NCI-H2107 treated with DMSO at 0.1 percent for 48 hours (cell line): ENCODE measurements around the gene OR6F1.
"Not testable (repeated sequence)": the region's sequence is repeated elsewhere in the genome, so short reads cannot be mapped to it uniquely, and the experiment has no call there.

Experiments
- DNase-seq: peaks from one replicate; lab custom pipeline; 2025; ENCODE audit not compliant: unreplicated experiment; lab: John Stamatoyannopoulos, UW

OR6F1 gene

DNA sequence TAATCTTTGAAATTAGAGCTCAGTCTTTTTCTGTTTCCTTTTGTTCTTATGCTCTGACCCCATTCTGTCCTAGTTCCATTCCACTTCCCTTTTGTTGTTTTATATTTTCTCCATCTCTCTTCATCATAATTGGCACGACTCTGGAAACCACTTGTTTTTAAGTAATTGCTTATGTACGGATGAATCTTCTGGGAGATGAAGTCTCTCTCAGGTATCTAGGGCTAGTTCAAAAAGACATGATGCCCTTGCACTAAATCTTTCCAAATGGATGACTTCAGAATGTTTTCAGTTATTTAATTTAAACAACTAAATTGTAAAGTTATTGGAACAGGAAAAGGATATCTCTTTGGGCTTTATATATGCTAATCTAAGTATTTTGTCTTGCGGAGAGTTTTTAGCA lies at the start of gene OR6F1:
OR6F1 (minus strand) TSS at position 101 of the 400 bp plus-strand sequence. CDS start 3,891 bp downstream, outside the sequence.
- DNase-seq = no peak

DNA sequence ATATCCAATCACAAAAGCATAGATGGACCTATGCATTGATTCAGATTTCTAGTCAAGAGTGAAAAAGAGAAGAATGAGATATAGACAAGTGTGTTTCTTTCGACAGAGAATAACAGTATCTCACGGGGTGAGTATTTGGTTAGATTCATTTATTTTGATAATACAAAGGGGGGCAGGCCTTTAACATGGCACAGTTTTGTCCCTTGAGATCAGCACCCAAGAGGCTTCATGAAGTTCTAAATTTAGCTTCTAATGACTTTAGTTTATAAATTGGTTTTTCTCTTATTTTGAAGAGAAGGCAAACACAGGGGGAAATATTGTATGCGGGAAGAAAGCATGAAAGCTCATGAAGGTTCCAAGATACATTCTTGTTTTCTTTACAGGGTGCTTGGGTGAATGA lies 44.0 kb upstream of the OR6F1 start, which contains the start of gene OR1C1:
OR1C1 (minus strand) TSS at position 101 of the 400 bp plus-strand sequence. CDS start 2,150 bp downstream, outside the sequence.
- no peak for DNase-seq

DNA sequence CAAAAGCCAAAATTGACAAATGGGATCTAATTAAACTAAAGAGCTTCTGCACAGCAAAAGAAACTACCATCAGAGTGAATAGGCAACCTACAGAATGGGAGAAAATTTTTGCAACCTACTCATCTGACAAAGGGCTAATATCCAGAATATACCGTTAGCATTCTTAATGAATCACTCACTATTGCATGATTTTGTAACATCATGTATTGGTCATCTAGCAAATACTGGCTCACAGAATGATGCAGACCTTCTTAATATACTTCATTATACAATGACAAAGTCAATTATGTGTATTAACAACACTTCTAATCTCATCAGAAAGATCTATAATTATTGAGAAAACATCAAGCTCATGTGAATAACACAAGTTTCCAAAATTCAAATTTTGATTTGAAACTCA lies 37.9 kb upstream of the OR6F1 start:
- DNase-seq = not testable (repeated sequence)

DNA sequence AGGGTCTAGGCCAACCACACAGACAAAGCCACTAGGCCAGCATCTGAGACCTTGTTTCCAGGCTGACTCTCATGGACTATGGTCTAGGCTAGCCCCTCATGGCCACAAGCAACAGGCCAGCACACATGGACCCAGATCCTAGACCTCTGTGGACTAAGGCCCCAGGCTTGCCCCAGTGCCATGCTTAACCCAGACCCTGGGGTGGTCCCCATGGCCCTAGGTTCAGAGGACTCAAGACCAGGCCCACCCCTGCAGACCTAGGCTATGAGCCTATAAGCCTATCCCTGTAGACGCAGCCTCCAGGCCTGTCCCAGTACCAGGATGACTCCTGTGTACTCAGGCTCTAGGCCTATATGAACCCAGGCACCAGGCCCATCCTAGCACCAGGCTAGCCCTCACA lies 33.4 kb upstream of the OR6F1 start:
- DNase-seq = no peak

DNA sequence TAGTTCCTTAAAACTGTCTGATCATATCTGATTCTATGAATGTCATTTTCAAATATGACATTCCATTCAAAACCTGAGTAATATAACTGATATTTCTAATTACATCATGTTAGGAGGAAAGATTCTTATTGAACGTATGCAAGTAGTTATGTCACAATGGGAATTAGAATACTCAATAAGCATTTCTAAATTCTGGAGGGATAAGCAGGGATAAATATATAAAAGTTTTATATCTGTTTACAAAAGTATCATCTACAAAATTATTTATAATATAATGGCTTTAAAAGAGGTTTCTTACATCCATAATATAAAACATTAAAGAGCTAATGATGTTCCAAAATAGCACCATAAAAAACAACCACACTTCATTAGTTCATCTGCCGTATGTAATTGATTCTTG lies 31.6 kb upstream of the OR6F1 start, which contains the start of gene OR14A2:
OR14A2 (minus strand) TSS at position 101 of the 400 bp plus-strand sequence.
- no peak for DNase-seq

DNA sequence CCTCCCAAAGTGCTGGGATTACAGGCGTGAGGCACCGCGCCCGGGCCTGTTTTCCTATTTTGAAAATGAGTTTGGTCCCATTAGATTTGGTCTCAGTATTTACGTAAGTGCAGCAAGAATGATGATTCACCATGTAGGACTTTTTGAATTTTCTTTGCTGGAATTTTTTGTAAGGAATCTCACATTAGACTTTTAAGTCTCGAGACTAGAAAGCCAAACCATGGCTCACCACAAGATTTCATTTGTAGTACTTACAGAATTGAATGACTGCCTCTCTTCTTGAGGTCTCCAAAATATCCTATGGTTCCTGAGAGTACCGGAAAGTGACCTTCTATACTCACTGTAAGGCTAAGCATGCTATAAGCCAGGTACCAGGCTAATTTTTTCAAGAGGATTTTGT lies 31.2 kb upstream of the OR6F1 start:
- DNase-seq = no peak

DNA sequence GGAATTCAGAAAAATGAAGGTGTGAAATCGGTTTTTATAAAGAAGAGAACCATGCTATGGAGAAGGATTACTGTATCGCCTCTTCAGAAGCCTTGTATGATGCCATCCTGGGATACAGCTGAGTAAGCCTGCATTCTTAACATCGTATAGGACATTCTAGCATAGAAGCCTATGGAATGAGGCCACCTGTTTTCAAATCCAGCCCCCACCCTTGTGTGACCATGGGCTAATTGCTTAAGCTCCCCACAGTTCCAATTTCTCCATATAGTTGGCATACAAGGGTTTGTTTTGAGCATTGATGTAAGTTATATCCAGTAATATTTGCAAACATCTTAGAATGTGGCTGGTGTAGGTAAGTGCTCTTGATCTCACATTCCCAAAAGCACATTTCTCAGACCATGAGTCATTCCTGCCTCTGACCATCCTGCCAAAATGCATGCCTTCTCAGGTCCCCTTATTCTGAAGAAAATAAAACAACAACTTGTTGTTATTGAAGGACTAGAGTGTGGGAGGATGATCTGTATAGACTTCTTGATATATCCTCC lies 30.0 kb upstream of the OR6F1 start:
- DNase-seq = no peak

DNA sequence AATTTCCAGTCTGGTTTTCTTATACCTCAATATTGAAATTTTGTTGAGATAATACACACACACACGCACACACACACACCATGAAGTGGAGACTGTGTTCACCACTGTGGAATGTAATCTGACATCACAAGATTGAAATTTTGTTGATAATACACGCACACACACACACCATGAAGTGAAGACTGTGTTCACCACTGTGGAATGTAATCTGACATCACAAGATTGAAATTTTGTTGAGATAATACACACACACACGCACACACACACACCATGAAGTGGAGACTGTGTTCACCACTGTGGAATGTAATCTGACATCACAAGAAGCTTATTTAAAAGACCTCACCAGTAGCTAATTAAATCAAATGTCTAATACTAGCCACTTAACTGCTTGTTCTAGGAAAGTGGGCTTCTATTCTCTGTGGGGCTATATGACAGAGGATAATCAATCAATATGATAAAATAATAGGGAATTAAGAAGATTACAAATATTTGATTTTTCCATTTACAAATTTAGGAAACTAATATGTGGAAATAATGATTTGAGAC lies 25.8 kb upstream of the OR6F1 start:
- DNase-seq = not testable (repeated sequence)

DNA sequence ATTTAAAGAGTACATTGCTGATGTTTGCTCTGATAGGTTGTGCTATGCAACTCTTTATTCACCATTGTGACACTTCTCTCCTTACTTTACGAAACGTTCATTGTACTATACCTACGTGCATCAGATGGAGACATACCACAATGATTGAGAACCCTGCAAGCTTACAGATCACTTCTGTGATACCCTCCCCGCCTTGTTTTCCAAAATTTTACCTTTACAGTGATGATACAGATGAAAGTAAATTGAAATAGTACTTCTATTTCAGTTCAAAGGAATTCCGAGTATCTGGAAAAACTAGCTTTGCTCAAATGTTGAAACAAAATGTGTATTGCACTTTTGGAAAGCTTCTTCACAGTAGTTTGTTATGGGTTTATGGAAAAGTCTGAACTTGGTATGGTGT lies 25.3 kb upstream of the OR6F1 start:
- DNase-seq = no peak

DNA sequence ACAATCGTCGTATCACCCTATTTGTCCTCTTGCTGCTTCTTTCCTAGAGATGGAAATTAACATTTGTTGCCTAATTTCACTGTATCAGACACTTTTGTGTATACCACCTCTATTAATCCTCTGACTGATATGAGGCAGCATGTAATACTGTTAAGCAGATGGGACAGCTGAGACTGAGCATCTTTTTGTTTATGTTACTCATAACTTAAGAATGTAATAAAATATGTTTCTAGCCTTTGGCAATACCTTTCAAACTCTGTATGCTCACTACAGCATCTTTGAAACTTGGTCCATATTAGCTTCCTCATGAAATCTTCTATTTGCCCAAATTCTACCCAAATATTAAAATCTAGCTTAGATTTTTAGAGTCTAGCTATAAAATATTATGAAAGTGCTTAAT lies 24.3 kb upstream of the OR6F1 start:
- DNase-seq = no peak

DNA sequence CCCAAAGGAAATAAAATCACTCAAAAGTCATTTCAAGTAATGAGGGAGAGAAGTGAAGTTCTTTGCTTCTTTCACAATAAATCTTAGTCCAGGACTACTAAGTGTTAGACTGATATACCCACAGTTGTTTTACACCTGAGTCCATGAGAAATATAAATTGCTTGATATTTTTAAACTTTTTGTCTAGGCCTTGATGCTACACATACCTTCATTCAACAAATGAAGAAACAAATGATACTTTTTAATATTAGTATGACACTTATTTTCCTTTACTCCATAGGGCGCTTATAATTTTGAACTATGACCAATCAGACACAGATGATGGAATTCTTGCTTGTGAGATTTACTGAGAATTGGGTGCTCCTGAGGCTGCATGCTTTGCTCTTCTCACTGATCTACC lies 21.9 kb upstream of the OR6F1 start, which contains the start of gene OR14K1:
OR14K1 (plus strand) TSS at position 301 of the 400 bp plus-strand sequence; CDS start at position 301, 0 bp downstream.
- no peak for DNase-seq

DNA sequence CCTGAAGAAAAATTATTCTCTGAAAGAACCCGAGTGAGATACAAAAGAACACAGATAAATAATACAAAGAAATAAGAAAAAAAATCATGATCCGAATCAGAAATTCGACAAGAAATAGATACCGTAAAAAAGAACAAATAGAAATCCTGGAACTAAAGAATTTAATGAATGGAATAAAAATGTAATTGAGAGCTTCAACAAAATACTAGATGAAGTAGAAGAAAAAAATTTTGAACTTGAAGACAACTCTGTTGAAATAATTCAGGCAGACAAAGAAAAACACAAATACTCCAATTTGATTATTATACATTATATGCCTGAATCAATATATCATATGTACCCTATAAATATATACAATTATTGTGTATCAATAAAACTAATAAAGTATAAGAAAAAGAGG lies 4.8 kb upstream of the OR6F1 start:
- DNase-seq = no peak

DNA sequence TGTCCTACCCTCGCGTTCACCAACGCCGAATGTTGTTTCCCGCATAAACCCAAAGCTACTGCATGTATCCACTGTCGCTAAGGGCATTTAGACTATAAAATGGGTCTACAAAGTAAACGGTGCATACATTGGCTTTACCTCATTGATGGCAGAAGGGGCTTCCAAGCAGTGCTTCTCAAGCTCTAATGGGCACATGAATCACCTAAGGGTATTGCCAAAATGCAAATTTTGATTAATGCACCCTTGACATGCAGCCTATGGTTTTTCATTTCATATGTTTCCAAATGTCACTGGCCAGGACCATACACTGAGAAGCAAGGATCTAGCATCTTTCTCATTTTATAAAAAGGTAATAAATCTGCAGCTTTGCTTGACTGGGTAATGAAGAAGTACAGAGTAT lies 2.7 kb downstream of the OR6F1 start:
- no peak for DNase-seq

DNA sequence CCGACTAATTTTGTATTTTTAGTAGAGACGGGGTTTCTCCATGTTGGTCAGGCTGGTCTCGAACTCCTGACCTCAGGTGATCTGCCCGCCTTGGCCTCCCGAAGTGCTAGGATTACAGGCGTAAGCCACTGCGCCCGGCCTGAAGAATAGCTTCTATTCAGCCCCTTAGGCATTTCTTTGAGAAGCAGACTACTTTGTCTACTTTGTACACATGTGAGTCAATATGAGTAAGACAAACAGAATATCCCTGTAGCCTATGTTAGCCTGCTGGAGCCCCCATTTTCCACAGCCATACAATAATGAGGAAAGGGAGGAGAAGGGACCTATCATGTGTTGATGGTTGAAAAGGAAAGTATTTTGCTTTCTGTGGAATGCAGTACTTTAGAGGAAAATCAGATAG lies 5.8 kb downstream of the OR6F1 start:
- not testable (repeated sequence) for DNase-seq

DNA sequence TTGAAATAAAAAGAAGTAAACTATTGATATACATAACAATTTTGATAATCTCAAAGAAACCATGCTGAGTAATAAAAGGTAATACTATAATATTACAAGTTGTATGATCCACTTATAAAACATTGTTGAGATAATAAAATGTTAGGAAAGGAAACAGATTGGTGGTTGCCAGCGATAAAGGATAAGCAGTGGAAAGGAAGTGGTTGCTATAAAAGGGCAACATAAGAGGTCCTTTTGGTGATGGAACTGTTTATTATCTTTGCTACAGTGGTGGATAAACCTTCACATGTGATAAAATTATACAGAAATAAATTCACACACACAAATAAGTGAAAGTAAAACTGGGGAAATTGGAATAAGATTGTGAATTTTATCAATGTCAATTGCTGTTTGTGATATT lies 15.1 kb downstream of the OR6F1 start:
- no peak for DNase-seq

DNA sequence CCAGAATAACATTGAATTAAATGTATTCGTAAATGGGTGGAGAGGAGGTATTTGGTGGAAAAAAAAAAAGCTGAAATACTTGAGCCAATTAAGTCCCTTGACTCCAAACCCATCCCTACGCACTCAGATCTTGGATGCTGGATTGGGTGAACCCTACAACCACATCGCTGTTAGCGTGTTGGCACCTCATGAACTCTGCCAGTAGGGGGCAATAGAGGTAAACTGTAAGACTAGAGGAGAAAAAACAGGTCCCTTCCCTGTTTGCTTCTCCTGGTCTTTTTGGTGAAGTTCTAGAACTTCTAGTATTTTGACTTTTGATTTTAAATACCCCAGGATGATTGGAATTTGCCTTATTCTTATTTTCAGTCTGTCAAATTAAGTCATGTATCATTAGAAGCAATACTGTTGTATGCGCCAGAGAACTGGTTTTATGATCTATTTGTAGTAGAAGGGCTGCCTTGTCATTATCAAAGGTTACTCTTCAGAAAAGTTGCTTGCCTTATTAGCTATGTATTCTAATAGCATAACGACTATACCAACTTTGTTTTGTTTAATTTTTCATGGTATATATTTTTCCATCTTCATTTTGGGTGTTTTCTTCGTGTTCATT lies 35.1 kb downstream of the OR6F1 start:
- DNase-seq = peak; percentile 38

DNA sequence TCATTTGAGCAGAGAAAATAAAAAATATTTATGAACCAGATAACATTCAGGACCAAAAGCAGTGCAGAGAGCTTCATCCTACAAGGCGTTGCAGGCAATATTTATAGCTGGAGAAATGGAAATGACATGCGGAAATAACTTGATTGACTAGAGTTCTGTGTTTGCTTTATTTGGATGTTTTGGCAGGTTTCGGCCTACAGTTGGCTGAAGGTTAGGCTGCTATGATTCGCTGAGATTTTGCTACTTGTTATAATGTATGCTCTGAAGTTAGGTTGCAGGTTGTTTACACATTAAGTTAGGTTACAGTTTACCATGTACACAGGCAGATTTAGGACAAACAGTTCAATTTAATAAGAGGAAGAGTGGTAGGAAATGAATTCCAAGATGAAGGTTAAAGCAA lies 36.3 kb downstream of the OR6F1 start:
- no peak for DNase-seq

DNA sequence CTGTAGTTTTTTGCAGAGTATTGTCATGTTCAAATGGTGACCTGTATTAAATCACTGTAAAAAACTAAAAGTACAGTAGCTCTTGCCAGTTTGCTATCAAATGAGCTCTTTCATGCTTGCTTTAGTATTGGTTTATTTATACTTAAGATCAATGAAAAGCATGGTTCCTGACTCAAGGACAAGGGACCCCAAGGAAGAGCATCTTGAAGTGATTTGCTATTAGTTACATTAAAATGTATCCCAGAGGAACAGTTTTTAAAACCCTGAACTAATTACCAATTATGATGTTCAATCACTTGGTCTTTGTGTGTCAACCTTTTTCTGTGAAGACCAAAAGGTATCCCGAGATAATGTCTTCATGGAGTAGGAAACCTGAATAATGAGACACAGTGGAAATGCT lies 36.8 kb downstream of the OR6F1 start, which contains the start of gene OR13G1:
OR13G1 (minus strand) TSS at position 101 of the 400 bp plus-strand sequence. CDS start 6,698 bp downstream, outside the sequence.
- DNase-seq = no peak

DNA sequence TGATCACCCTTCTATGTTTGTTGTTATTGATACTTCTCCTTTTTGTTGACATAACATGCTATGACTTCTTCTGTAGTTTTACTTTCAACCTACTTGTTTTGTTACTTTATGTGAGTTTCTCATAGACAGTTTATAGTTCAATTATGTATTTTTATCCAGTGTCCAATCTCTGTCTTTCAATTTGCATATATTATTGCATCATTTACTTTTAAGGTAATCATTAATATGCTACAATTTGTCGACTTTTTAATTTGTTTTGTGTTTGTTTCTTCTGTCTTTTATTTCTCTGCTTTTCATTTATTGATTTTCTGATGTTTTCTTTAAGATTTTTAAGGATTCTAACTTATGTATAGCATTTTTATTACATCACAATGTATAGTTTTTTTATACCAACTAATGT lies 47.2 kb downstream of the OR6F1 start:
- DNase-seq = no peak
